ENCODE results near the gene MCC.

- TF ChIP-seq CTCF (IDR thresholded peaks at IDR 0.05; ENCODE audit: insufficient read depth, low read depth, low read length) (no peak), EZH2 (IDR thresholded peaks at IDR 0.05; ENCODE audit: insufficient read depth, low read length) (no peak)
Measured at GRCh38 chr5:113427871-113428574, 60.2 kb downstream of the MCC start.
